ENCODE data around the gene TOMM6. TPM values are rescaled to one million over a fixed set of nuclear protein-coding genes. Genes with fewer than 3 reads are reported as not detected.

Gene TOMM6
- total and polyA plus RNA-seq, 3 donors from 2014 or later = 168 to 233 (median 172) TPM

GRCh38 chr6:41836660-41837052, 49.2 kb downstream of the TOMM6 start:
- Histone ChIP-seq H3K27me3 (no peaks in the 10 kb centered on the region), H3K9me3 (no peaks in the 10 kb centered on the region), H3K4me3 (no peak overlapping the region), H3K4me1 (no peaks in the 10 kb centered on the region), H3K36me3 (ENCODE audit: low read depth, missing control alignments) (no peaks in the 10 kb centered on the region), H3K27ac (no peak overlapping the region)
- intact Hi-C loops (cut with DNase I; ENCODE audit: low total_unique reads) = no loop called here
- no peak for DNase-seq
- TF ChIP-seq CTCF (IDR thresholded peaks at IDR 0.05) = no peak
- TF ChIP-seq POLR2A (IDR thresholded peaks at IDR 0.05) = no peak
- 96 to 100% methylated on average over 2 of the region's 2 CpGs for WGBS, 2 donors

Small RNA genes within 50 kb of the gene (small RNA-seq; reads per million reads assigned to genes)
- gene AL365205.2 = 0 reads per million in 2 donors
- 0 reads per million in 2 donors for gene AL365205.3
- gene RF00393 = 0 reads per million in 2 donors

Other genes starting within 250 kb of the TOMM6 start
- gene FOXP4, start 241.3 kb upstream of the TOMM6 start, total RNA-seq = 10 to 100 TPM; 39.7 to 50.2 TPM
- gene FOXP4, start 241.3 kb upstream of the TOMM6 start, polyA plus RNA-seq (ENCODE audit: insufficient read depth, low read depth, low replicate concordance) = 38.0 TPM
- 10 to 100 TPM; 15.1 to 16.0 TPM for gene MDFI, start 149.2 kb upstream of the TOMM6 start, total RNA-seq
- gene MDFI, start 149.2 kb upstream of the TOMM6 start, polyA plus RNA-seq (ENCODE audit: insufficient read depth, low read depth, low replicate concordance) = 12.9 TPM
- gene TFEB, start 52.1 kb upstream of the TOMM6 start, total RNA-seq = 1 to 10 TPM; 4.5 to 5.2 TPM
- gene TFEB, start 52.1 kb upstream of the TOMM6 start, polyA plus RNA-seq (ENCODE audit: insufficient read depth, low read depth, low replicate concordance) = 6.3 TPM
- gene PGC, start 40.3 kb upstream of the TOMM6 start, total RNA-seq = 1 to 10 TPM in 1 of 2 donors, not detected in 1; 1.3 TPM
- gene PGC, start 40.3 kb upstream of the TOMM6 start, polyA plus RNA-seq (ENCODE audit: insufficient read depth, low read depth, low replicate concordance) = 0.42 TPM
- gene FRS3, start 7.8 kb upstream of the TOMM6 start, total RNA-seq = 10 to 100 TPM; 33.4 to 34.1 TPM
- 39.3 TPM for gene FRS3, start 7.8 kb upstream of the TOMM6 start, polyA plus RNA-seq (ENCODE audit: insufficient read depth, low read depth, low replicate concordance)
- gene PRICKLE4, start 6.9 kb upstream of the TOMM6 start, total RNA-seq = 10 to 100 TPM in 1 of 2 donors, 1 to 10 TPM in 1; 1.9 to 10.6 TPM
- gene PRICKLE4, start 6.9 kb upstream of the TOMM6 start, polyA plus RNA-seq (ENCODE audit: insufficient read depth, low read depth, low replicate concordance) = not detected
- gene USP49, start 107.7 kb downstream of the TOMM6 start, total RNA-seq = 10 to 100 TPM; 19.7 to 26.3 TPM
- 9.3 TPM for gene USP49, start 107.7 kb downstream of the TOMM6 start, polyA plus RNA-seq (ENCODE audit: insufficient read depth, low read depth, low replicate concordance)
- 10 to 100 TPM; 25.1 TPM for gene MED20, start 133.4 kb downstream of the TOMM6 start, total RNA-seq
- 15.9 TPM for gene MED20, start 133.4 kb downstream of the TOMM6 start, polyA plus RNA-seq (ENCODE audit: insufficient read depth, low read depth, low replicate concordance)
- 10 to 100 TPM; 13.7 to 18.7 TPM for gene BYSL, start 133.8 kb downstream of the TOMM6 start, total RNA-seq
- 20.5 TPM for gene BYSL, start 133.8 kb downstream of the TOMM6 start, polyA plus RNA-seq (ENCODE audit: insufficient read depth, low read depth, low replicate concordance)
- gene CCND3, start 154.1 kb downstream of the TOMM6 start, total RNA-seq = 10 to 100 TPM; 27.9 to 32.9 TPM
- gene CCND3, start 154.1 kb downstream of the TOMM6 start, polyA plus RNA-seq (ENCODE audit: insufficient read depth, low read depth, low replicate concordance) = 21.2 TPM

Measured in testis (tissue), 3 donors.